Naive B cell (primary cell): Measurements from ENCODE around the gene UPB1. TPM values are rescaled to one million over a fixed set of nuclear protein-coding genes. Genes with fewer than 3 reads are reported as not detected.
A peak's percentile ranks its signal among the peaks of the same experiment; 100 is the strongest.
"Not testable (repeated sequence)": the region's sequence is repeated elsewhere in the genome, so short reads cannot be mapped to it uniquely, and the experiment has no call there.

Experiments
- ATAC-seq, 2 donors: fragments of 150-1000 bp; cut with Tn5 transposase; 2 replicates each; pipeline ENCODE4 v1.10.0; 2021; ENCODE audit warnings: low read depth in 2 of 2, mild to moderate bottlenecking in 2 of 2, moderate library complexity in 2 of 2
- DNase-seq: peaks from one replicate; pipeline ENCODE4 v3.0.0; 2022
- H3K27ac Mint-ChIP-seq, 6 donors: one replicate each; pipeline ENCODE4 v1.8.0; 2020 to 2022; ENCODE audit warnings: mild to moderate bottlenecking in 6 of 6, mixed read lengths in 6 of 6, moderate library complexity in 5 of 6, inconsistent platforms in 2 of 6
- H3K27me3 Mint-ChIP-seq, 3 donors: one replicate each; pipeline ENCODE4 v1.8.0; 2021 to 2022; ENCODE audit warnings: mixed read lengths in 3 of 3, mild to moderate bottlenecking in 1 of 3
- H3K36me3 Mint-ChIP-seq, 2 donors: one replicate each; pipeline ENCODE4 v1.8.0; 2020 to 2022; ENCODE audit warnings: mixed read lengths in 2 of 2, inconsistent platforms in 1 of 2, mild to moderate bottlenecking in 1 of 2
- H3K4me1 Mint-ChIP-seq, 3 donors: one replicate each; pipeline ENCODE4 v1.8.0; 2020 to 2022; ENCODE audit warnings: mixed read lengths in 3 of 3, inconsistent platforms in 1 of 3, mild to moderate bottlenecking in 1 of 3, moderate library complexity in 1 of 3
- H3K4me3 Mint-ChIP-seq, 8 donors: one replicate each; pipeline ENCODE4 v1.8.0; 2020 to 2022; ENCODE audit warnings: mild to moderate bottlenecking in 8 of 8, mixed read lengths in 8 of 8, moderate library complexity in 8 of 8, inconsistent platforms in 2 of 8
- H3K9me3 Mint-ChIP-seq, 7 donors: one replicate each; pipeline ENCODE4 v1.8.0; 2020 to 2022; ENCODE audit warnings: mixed read lengths in 7 of 7, mild to moderate bottlenecking in 5 of 7, inconsistent platforms in 2 of 7, moderate library complexity in 1 of 7
- polyA plus RNA-seq, 6 donors: library from polyadenylated mRNA; unstranded; fragments of 300-500 nt; fragmentation: Illumina TruSeq; gene quantifications; one replicate each; pipeline ENCODE4 v1.2.3, GENCODE V29; 2021; ENCODE audit warnings: low read depth in 6 of 6

The UPB1 gene
- polyA plus RNA-seq, 6 donors from 2014 or later: 0.08 to 0.90 (median 0.20) TPM; not detected in 1

GRCh38 chr22:24485608-24486007 lies 9.5 kb upstream of the UPB1 start:
- peak; percentile 85 to 91 for ATAC-seq
- Mint-ChIP-seq H3K27ac (peak overlapping the region in 1 of 6 donors; percentile 7), H3K36me3 (no peaks in the 10 kb centered on the region), H3K9me3 (peaks cover 0 to 4% (median 0%) of the 10 kb centered on the region in 7 donors), H3K27me3 (peaks cover 0 to 13% (median 12%) of the 10 kb centered on the region in 3 donors), H3K4me1 (peaks cover 0 to 3% (median 0%) of the 10 kb centered on the region in 3 donors), H3K4me3 (no peak overlapping the region)
- DNase-seq: peak; percentile 51

GRCh38 chr22:24486501-24486921 lies 8.6 kb upstream of the UPB1 start:
- H3K4me3 Mint-ChIP-seq: no peak overlapping the region
- DNase-seq (no peak), ATAC-seq (no peak)
- peaks cover 8 to 17% (median 17%) of the 10 kb centered on the region in 3 donors for H3K27me3 Mint-ChIP-seq
- H3K36me3 Mint-ChIP-seq: no peaks in the 10 kb centered on the region
- peaks cover 0 to 3% (median 0%) of the 10 kb centered on the region in 3 donors for H3K4me1 Mint-ChIP-seq
- H3K27ac Mint-ChIP-seq: peak overlapping the region in 1 of 6 donors; percentile 90
- peaks cover 0 to 4% (median 0%) of the 10 kb centered on the region in 7 donors for H3K9me3 Mint-ChIP-seq

- Mint-ChIP-seq H3K27ac (no peak overlapping the region), H3K4me1 (peaks cover 0 to 4% (median 0%) of the 10 kb centered on the region in 3 donors), H3K27me3 (peaks cover 26 to 34% (median 29%) of the 10 kb centered on the region in 3 donors), H3K4me3 (no peak overlapping the region), H3K36me3 (peaks cover 5 to 9% of the 10 kb centered on the region in 2 donors), H3K9me3 (peaks cover 0 to 4% (median 0%) of the 10 kb centered on the region in 7 donors)
- ATAC-seq (no peak), DNase-seq (no peak)
These were observed 6.1 kb upstream of the UPB1 start for GRCh38 chr22:24489011-24489410.

GRCh38 chr22:24489434-24489833 lies 5.7 kb upstream of the UPB1 start:
- peaks cover 26 to 31% (median 26%) of the 10 kb centered on the region in 3 donors for H3K27me3 Mint-ChIP-seq
- not testable (repeated sequence) for DNase-seq, H3K9me3 Mint-ChIP-seq, ATAC-seq, H3K36me3 Mint-ChIP-seq, H3K4me3 Mint-ChIP-seq, H3K27ac Mint-ChIP-seq, H3K4me1 Mint-ChIP-seq

- DNase-seq (no peak), ATAC-seq (no peak)
- no peak overlapping the region for H3K4me3 Mint-ChIP-seq
- H3K27ac Mint-ChIP-seq: no peak overlapping the region
- H3K9me3 Mint-ChIP-seq: peaks cover 0 to 4% (median 0%) of the 10 kb centered on the region in 7 donors
- H3K27me3 Mint-ChIP-seq: peaks cover 29 to 57% (median 40%) of the 10 kb centered on the region in 3 donors
- H3K36me3 Mint-ChIP-seq: peaks cover 5 to 9% of the 10 kb centered on the region in 2 donors
- peaks cover 0 to 8% (median 3%) of the 10 kb centered on the region in 3 donors for H3K4me1 Mint-ChIP-seq
These were observed 2.7 kb upstream of the UPB1 start for GRCh38 chr22:24492391-24492790.

- H3K36me3 Mint-ChIP-seq: peaks cover 5 to 9% of the 10 kb centered on the region in 2 donors
- H3K4me3 Mint-ChIP-seq: no peak overlapping the region
- DNase-seq (no peak), ATAC-seq (no peak)
- H3K9me3 Mint-ChIP-seq: peaks cover 0 to 4% (median 0%) of the 10 kb centered on the region in 7 donors
- H3K4me1 Mint-ChIP-seq: peaks cover 0 to 8% (median 3%) of the 10 kb centered on the region in 3 donors
- H3K27me3 Mint-ChIP-seq: peaks cover 29 to 59% (median 40%) of the 10 kb centered on the region in 3 donors
- peak overlapping the region in 1 of 6 donors; percentile 76 for H3K27ac Mint-ChIP-seq
These were observed 985 bp upstream of the UPB1 start for GRCh38 chr22:24494167-24494527.

- Mint-ChIP-seq H3K27me3 (peaks cover 24 to 55% (median 40%) of the 10 kb centered on the region in 3 donors), H3K4me3 (no peak overlapping the region), H3K9me3 (no peaks in the 10 kb centered on the region), H3K4me1 (peaks cover 0 to 8% (median 3%) of the 10 kb centered on the region in 3 donors), H3K27ac (peak overlapping the region in 2 of 6 donors; percentile 32 to 33), H3K36me3 (peaks cover 5 to 9% of the 10 kb centered on the region in 2 donors)
- DNase-seq (no peak), ATAC-seq (no peak)
These were observed 188 bp downstream of the UPB1 start for GRCh38 chr22:24495365-24495675.

GRCh38 chr22:24496234-24496633 lies 1.1 kb downstream of the UPB1 start:
- H3K27me3 Mint-ChIP-seq: peaks cover 21 to 56% (median 35%) of the 10 kb centered on the region in 3 donors
- peaks cover 0 to 8% (median 3%) of the 10 kb centered on the region in 3 donors for H3K4me1 Mint-ChIP-seq
- no peaks in the 10 kb centered on the region for H3K9me3 Mint-ChIP-seq
- no peak overlapping the region for H3K4me3 Mint-ChIP-seq
- peak overlapping the region in 1 of 6 donors; percentile 12 for H3K27ac Mint-ChIP-seq
- H3K36me3 Mint-ChIP-seq: peaks cover 5 to 9% of the 10 kb centered on the region in 2 donors
- ATAC-seq (no peak), DNase-seq (no peak)

- ATAC-seq (no peak), DNase-seq (no peak)
- Mint-ChIP-seq H3K4me3 (no peak overlapping the region), H3K27me3 (peaks cover 20 to 53% (median 33%) of the 10 kb centered on the region in 3 donors), H3K36me3 (peaks cover 5 to 9% of the 10 kb centered on the region in 2 donors), H3K9me3 (no peaks in the 10 kb centered on the region), H3K4me1 (peaks cover 0 to 8% (median 3%) of the 10 kb centered on the region in 3 donors), H3K27ac (peak overlapping the region in 1 of 6 donors; percentile 12)
These were observed 1.5 kb downstream of the UPB1 start for GRCh38 chr22:24496661-24497060.

- DNase-seq (no peak), ATAC-seq (no peak)
- Mint-ChIP-seq H3K27me3 (peaks cover 12 to 46% (median 21%) of the 10 kb centered on the region in 3 donors), H3K27ac (peak overlapping the region in 3 of 6 donors; percentile 35 to 51 (median 48)), H3K9me3 (no peaks in the 10 kb centered on the region), H3K4me1 (peaks cover 8 to 11% (median 10%) of the 10 kb centered on the region in 3 donors), H3K36me3 (no peaks in the 10 kb centered on the region), H3K4me3 (peak overlapping the region in 1 of 8 donors; percentile 8)
These were observed 2.7 kb downstream of the UPB1 start for GRCh38 chr22:24497841-24498258.

GRCh38 chr22:24498824-24499223 lies 3.7 kb downstream of the UPB1 start:
- no peaks in the 10 kb centered on the region for H3K9me3 Mint-ChIP-seq
- peaks cover 18 to 21% (median 20%) of the 10 kb centered on the region in 3 donors for H3K4me1 Mint-ChIP-seq

GRCh38 chr22:24499706-24500276 lies 4.7 kb downstream of the UPB1 start:
- Mint-ChIP-seq H3K4me1 (peaks cover 18 to 22% (median 21%) of the 10 kb centered on the region in 3 donors), H3K27ac (peak overlapping the region in 1 of 6 donors; percentile 62), H3K36me3 (no peaks in the 10 kb centered on the region), H3K27me3 (peaks cover 9 to 34% (median 15%) of the 10 kb centered on the region in 3 donors), H3K4me3 (no peak overlapping the region), H3K9me3 (no peaks in the 10 kb centered on the region)
- no peak for ATAC-seq
- no peak for DNase-seq

More at GRCh38 chr22:24498824-24499223, 3.7 kb downstream of the UPB1 start:
- Mint-ChIP-seq H3K4me3 (no peak overlapping the region), H3K36me3 (no peaks in the 10 kb centered on the region), H3K27ac (peak overlapping the region in 1 of 6 donors; percentile 51), H3K27me3 (peaks cover 9 to 38% (median 16%) of the 10 kb centered on the region in 3 donors)
- ATAC-seq (no peak), DNase-seq (no peak)

- no peak for DNase-seq
- Mint-ChIP-seq H3K4me3 (no peak overlapping the region), H3K36me3 (no peaks in the 10 kb centered on the region), H3K27ac (peak overlapping the region in 2 of 6 donors; percentile 11 to 81), H3K27me3 (peaks cover 9 to 28% (median 10%) of the 10 kb centered on the region in 3 donors), H3K9me3 (no peaks in the 10 kb centered on the region), H3K4me1 (peaks cover 18 to 21% (median 20%) of the 10 kb centered on the region in 3 donors)
- ATAC-seq: no peak
These were observed 5.2 kb downstream of the UPB1 start for GRCh38 chr22:24500277-24500820.
